ENCODE measurements around the gene TTC21B. TPM values are rescaled to one million over a fixed set of nuclear protein-coding genes. Genes with fewer than 3 reads are reported as not detected.

The TTC21B gene
- total and polyA plus RNA-seq, 10 of the 15 experiments (the other 5 are each of a cell fraction or from before 2014, with no cell fraction given), result 2.7 to 22.4 (median 11.3) TPM

DNA sequence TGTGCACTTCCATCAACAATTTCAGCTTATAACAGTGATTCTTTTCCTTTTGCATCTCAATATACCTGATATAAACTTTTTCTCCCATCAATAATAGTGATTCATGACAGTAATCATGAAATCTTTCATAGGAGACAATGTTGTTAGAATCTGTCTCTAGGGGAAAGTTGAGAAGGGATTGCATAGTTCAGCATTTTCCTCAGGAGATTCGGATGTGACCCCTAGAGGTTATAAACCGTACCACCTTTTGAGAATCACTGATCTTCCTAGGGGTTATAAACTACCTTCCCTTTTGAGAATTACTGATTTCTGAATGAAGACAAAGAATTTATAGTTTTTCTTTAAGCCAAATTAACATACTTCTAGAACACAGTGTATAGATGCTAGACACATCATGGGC lies 106.6 kb downstream of the TTC21B start (continued):
- TF ChIP-seq, protein P1, sequence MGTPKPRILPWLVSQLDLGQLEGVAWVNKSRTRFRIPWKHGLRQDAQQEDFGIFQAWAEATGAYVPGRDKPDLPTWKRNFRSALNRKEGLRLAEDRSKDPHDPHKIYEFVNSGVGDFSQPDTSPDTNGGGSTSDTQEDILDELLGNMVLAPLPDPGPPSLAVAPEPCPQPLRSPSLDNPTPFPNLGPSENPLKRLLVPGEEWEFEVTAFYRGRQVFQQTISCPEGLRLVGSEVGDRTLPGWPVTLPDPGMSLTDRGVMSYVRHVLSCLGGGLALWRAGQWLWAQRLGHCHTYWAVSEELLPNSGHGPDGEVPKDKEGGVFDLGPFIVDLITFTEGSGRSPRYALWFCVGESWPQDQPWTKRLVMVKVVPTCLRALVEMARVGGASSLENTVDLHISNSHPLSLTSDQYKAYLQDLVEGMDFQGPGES (IDR thresholded peaks at IDR 0.05), result no peak
- TF ChIP-seq, protein P2, sequence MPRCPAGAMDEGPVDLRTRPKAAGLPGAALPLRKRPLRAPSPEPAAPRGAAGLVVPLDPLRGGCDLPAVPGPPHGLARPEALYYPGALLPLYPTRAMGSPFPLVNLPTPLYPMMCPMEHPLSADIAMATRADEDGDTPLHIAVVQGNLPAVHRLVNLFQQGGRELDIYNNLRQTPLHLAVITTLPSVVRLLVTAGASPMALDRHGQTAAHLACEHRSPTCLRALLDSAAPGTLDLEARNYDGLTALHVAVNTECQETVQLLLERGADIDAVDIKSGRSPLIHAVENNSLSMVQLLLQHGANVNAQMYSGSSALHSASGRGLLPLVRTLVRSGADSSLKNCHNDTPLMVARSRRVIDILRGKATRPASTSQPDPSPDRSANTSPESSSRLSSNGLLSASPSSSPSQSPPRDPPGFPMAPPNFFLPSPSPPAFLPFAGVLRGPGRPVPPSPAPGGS (IDR thresholded peaks at IDR 0.05; ENCODE audit: borderline replicate concordance, insufficient read depth, low read depth, low read length, poor library complexity, severe bottlenecking), result no peak
- TF ChIP-seq RAD51 (IDR thresholded peaks at IDR 0.05), result no peak
- no peak for TF ChIP-seq IRF4 (IDR thresholded peaks at IDR 0.05; ENCODE audit: low read depth, low read length)
- no peak for TF ChIP-seq ZBED1 (IDR thresholded peaks at IDR 0.05; ENCODE audit: borderline replicate concordance)
- no peak for TF ChIP-seq TARDBP (IDR thresholded peaks at IDR 0.05; ENCODE audit: borderline replicate concordance)
- TF ChIP-seq, protein P3, sequence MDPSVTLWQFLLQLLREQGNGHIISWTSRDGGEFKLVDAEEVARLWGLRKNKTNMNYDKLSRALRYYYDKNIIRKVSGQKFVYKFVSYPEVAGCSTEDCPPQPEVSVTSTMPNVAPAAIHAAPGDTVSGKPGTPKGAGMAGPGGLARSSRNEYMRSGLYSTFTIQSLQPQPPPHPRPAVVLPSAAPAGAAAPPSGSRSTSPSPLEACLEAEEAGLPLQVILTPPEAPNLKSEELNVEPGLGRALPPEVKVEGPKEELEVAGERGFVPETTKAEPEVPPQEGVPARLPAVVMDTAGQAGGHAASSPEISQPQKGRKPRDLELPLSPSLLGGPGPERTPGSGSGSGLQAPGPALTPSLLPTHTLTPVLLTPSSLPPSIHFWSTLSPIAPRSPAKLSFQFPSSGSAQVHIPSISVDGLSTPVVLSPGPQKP (IDR thresholded peaks at IDR 0.05; ENCODE audit: low read depth, low read length), result no peak

DNA sequence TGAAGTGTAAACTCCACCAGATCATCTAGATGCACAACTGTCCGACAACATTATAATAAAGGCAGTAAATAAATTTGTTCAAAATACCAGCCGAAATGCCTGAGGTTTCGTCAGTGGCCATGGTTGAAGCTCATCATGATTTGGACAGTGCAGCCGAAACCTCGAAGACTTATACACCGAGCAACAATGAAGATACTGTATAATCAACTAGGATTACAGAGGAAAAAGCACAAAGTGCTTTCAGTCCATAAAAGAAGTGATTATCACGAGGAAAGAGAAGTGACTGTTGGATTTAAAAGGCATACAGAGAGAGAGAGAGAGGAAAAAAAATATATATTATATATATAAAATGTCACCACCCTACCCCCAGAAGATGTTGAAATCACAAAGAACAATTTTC lies 107.5 kb downstream of the TTC21B start:
- Histone ChIP-seq H3K4me1 (ENCODE audit: control insufficient read depth, insufficient read depth, low read length) (no peaks in the 10 kb centered on the region), H3K27me3 (replicated peaks in 1 of 2; ENCODE audit: control insufficient read depth in 2 of 2, insufficient read depth in 2 of 2, low read length in 1 of 2) (no peaks in the 10 kb centered on the region), H3K9me3 (replicated peaks; ENCODE audit: control insufficient read depth, insufficient read depth, low read length) (no peaks in the 10 kb centered on the region), H2AFZ (ENCODE audit: control insufficient read depth, low read depth, low read length) (no peak overlapping the region), H3K4me2 (ENCODE audit: control insufficient read depth, insufficient read depth) (no peak overlapping the region), H3K4me3 (no peak overlapping the region), H3K79me2 (ENCODE audit: control insufficient read depth, insufficient read depth, low read length) (no peaks in the 10 kb centered on the region), H4K20me1 (ENCODE audit: control insufficient read depth, insufficient read depth) (no peaks in the 10 kb centered on the region), H3K36me3 (ENCODE audit: control insufficient read depth in 2 of 2, insufficient read depth in 2 of 2, low read length in 1 of 2) (no peaks in the 10 kb centered on the region), H3K9ac (ENCODE audit: control insufficient read depth, insufficient read depth, low read length) (no peak overlapping the region), H3K27ac (ENCODE audit: control insufficient read depth, insufficient read depth) (no peak overlapping the region)
- DNase-seq (ENCODE audit: low read depth, low spot score) (no peak), FAIRE-seq (no peak), ATAC-seq (no peak)
- no TSS peak for BruUV-seq (replicated peaks)
- ChIA-PET CTCF (interaction anchor here (0.9 to 3.0 kb wide), 4 partner anchors 10 to 289 kb away, joined by 3 to 19 read pairs (median 4); no protein-coding TSS in a partner anchor), SMC1A (ENCODE audit: uncharacterized antibody, unreplicated experiment) (interaction anchor here (0.6 to 1.5 kb wide), 5 partner anchors 8 to 217 kb away, joined by 3 to 7 read pairs (median 5); no protein-coding TSS in a partner anchor), POLR2A (no interaction called here), RAD21 (ENCODE audit: unreplicated experiment) (no interaction called here)
- 64% methylated on average over 7 of the region's 7 CpGs for WGBS (ENCODE audit: insufficient coverage, insufficient replicate concordance, low lambda C conversion rate, missing lambda C conversion rate)
- intact Hi-C loops (cut with micrococcal nuclease; ENCODE audit: unreplicated experiment) (no loop called here), in situ Hi-C loops (cut with MboI) (no loop called here)
- TF ChIP-seq DPF2 (IDR thresholded peaks at IDR 0.05) (no peak), NFXL1 (IDR thresholded peaks at IDR 0.05; ENCODE audit: borderline replicate concordance) (no peak), ATF7 (IDR thresholded peaks at IDR 0.05; ENCODE audit: low read depth) (no peak), SMARCA5 (IDR thresholded peaks at IDR 0.05) (no peak)
- TF ChIP-seq, protein P4, sequence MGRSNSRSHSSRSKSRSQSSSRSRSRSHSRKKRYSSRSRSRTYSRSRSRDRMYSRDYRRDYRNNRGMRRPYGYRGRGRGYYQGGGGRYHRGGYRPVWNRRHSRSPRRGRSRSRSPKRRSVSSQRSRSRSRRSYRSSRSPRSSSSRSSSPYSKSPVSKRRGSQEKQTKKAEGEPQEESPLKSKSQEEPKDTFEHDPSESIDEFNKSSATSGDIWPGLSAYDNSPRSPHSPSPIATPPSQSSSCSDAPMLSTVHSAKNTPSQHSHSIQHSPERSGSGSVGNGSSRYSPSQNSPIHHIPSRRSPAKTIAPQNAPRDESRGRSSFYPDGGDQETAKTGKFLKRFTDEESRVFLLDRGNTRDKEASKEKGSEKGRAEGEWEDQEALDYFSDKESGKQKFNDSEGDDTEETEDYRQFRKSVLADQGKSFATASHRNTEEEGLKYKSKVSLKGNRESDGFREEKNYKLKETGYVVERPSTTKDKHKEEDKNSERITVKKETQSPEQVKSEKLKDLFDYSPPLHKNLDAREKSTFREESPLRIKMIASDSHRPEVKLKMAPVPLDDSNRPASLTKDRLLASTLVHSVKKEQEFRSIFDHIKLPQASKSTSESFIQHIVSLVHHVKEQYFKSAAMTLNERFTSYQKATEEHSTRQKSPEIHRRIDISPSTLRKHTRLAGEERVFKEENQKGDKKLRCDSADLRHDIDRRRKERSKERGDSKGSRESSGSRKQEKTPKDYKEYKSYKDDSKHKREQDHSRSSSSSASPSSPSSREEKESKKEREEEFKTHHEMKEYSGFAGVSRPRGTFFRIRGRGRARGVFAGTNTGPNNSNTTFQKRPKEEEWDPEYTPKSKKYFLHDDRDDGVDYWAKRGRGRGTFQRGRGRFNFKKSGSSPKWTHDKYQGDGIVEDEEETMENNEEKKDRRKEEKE (IDR thresholded peaks at IDR 0.05), result no peak

Measured in GM12878 (cell line).